Panc1 (cell line): ENCODE results near the gene ABHD15.

Source experiments
- POLR2AphosphoS5 ChIP-seq: IDR thresholded peaks from 2 replicates; pipeline ENCODE4 v1.6.1; 2012; ENCODE audit warnings: mild to moderate bottlenecking, low read depth, low read length, moderate library complexity
- SIN3A ChIP-seq: IDR thresholded peaks from 2 replicates; pipeline ENCODE4 v1.6.1; 2012; ENCODE audit warnings: low read depth, mild to moderate bottlenecking, low read length, moderate library complexity, borderline replicate concordance; ENCODE audit not compliant: insufficient read depth
- TCF7L2 ChIP-seq: IDR thresholded peaks from 2 replicates; pipeline ENCODE4 v1.6.1; 2011; ENCODE audit warnings: mild to moderate bottlenecking, low read depth, low read length, inconsistent platforms
- TF ChIP-seq, protein P1 (sequence below): fragments of 450-650 bp; IDR thresholded peaks from 2 replicates; pipeline ENCODE4 v1.5.1; 2017; ENCODE audit warnings: mild to moderate bottlenecking

DNA sequence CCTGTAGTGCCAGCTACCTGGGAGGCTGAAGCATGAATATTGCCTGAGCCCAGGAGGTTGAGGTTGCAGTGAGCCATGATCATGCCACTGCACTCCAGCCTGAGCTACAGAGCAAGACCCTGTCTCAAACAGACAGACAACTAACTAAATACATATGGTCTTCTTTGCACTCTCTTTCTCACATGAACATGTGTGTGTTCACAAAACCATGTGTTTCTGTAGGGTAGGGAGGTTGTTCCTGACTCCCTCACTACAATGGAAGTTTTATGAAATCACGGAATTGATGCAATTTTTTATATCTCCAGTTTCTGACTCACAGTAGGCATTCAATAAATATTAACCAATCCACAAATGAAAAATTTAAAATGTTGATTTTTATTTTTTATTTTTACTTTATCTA is 48.5 kb downstream of the ABHD15 start:
- TF ChIP-seq, protein P1, sequence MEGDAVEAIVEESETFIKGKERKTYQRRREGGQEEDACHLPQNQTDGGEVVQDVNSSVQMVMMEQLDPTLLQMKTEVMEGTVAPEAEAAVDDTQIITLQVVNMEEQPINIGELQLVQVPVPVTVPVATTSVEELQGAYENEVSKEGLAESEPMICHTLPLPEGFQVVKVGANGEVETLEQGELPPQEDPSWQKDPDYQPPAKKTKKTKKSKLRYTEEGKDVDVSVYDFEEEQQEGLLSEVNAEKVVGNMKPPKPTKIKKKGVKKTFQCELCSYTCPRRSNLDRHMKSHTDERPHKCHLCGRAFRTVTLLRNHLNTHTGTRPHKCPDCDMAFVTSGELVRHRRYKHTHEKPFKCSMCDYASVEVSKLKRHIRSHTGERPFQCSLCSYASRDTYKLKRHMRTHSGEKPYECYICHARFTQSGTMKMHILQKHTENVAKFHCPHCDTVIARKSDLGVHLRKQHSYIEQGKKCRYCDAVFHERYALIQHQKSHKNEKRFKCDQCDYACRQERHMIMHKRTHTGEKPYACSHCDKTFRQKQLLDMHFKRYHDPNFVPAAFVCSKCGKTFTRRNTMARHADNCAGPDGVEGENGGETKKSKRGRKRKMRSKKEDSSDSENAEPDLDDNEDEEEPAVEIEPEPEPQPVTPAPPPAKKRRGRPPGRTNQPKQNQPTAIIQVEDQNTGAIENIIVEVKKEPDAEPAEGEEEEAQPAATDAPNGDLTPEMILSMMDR: no peak
- TF ChIP-seq POLR2AphosphoS5: no peak
- no peak for TF ChIP-seq TCF7L2
- no peak for TF ChIP-seq SIN3A
